C4-2B (cell line): ENCODE measurements around the gene TRIM36.

Experiments used
- CTCF ChIP-seq: fragments of 450-650 bp; conservative IDR thresholded peaks from 2 replicates; pipeline ENCODE4 v1.5.1; 2017; ENCODE audit warnings: mild to moderate bottlenecking
- ZFX ChIP-seq: fragments of 450-650 bp; IDR thresholded peaks from 2 replicates; pipeline ENCODE4 v1.6.1; 2017

GRCh38 chr5:115192098-115192497, 22.4 kb upstream of the TRIM36 start:
- TF ChIP-seq CTCF (no peak), ZFX (no peak)
